ENCODE results near the gene CSF3. TPM values are rescaled to one million over a fixed set of nuclear protein-coding genes. Genes with fewer than 3 reads are reported as not detected.

CSF3 gene
- total and polyA plus RNA-seq, 4 donors, result not detected

GRCh38 chr17:39975801-39976200, 39.4 kb upstream of the CSF3 start:
- H3K9ac ChIP-seq (ENCODE audit: low read depth in 1 of 2, low read length in 2 of 2), result no peak overlapping the region
- peaks cover 0 to 6% (median 5%) of the 10 kb centered on the region in 4 donors for H3K4me1 ChIP-seq (ENCODE audit: control insufficient read depth in 4 of 4, insufficient read depth in 4 of 4, low read length in 3 of 4)
- no peak overlapping the region for H3K27ac ChIP-seq (ENCODE audit: low read depth in 1 of 2, low read length in 2 of 2)
- 78% methylated on average over 4 of the region's 4 CpGs for WGBS
- no peak for DNase-seq (ENCODE audit: low spot score)
- H3K27me3 ChIP-seq (ENCODE audit: control insufficient read depth in 4 of 4, insufficient read depth in 4 of 4, low read length in 3 of 4), result no peaks in the 10 kb centered on the region
- TF ChIP-seq REST (IDR thresholded peaks at IDR 0.05), result no peak
- no peak for TF ChIP-seq FOXA1 (IDR thresholded peaks at IDR 0.05)
- TF ChIP-seq RAD21 (IDR thresholded peaks at IDR 0.05), result no peak
- no peak for TF ChIP-seq NR2F2 (IDR thresholded peaks at IDR 0.05)
- no peaks in the 10 kb centered on the region for H3K9me3 ChIP-seq (ENCODE audit: control insufficient read depth in 4 of 4, low read length in 3 of 4)
- H3K4me3 ChIP-seq (ENCODE audit: low read depth in 1 of 3, low read length in 3 of 3), result no peak overlapping the region
- H3K36me3 ChIP-seq (ENCODE audit: control insufficient read depth in 4 of 4, insufficient read depth in 3 of 4, low read depth in 1 of 4, low read length in 3 of 4), result no peaks in the 10 kb centered on the region

GRCh38 chr17:39979016-39979670, 36.1 kb upstream of the CSF3 start:
- Histone ChIP-seq H3K9me3 (ENCODE audit: control insufficient read depth in 4 of 4, low read length in 3 of 4) (no peaks in the 10 kb centered on the region), H3K27ac (ENCODE audit: low read depth in 1 of 2, low read length in 2 of 2) (no peak overlapping the region), H3K27me3 (ENCODE audit: control insufficient read depth in 4 of 4, insufficient read depth in 4 of 4, low read length in 3 of 4) (no peaks in the 10 kb centered on the region), H3K4me3 (ENCODE audit: low read depth in 1 of 3, low read length in 3 of 3) (no peak overlapping the region), H3K36me3 (ENCODE audit: control insufficient read depth in 4 of 4, insufficient read depth in 3 of 4, low read depth in 1 of 4, low read length in 3 of 4) (peaks cover 0 to 1% (median under 1%) of the 10 kb centered on the region in 4 donors), H3K4me1 (ENCODE audit: control insufficient read depth in 4 of 4, insufficient read depth in 4 of 4, low read length in 3 of 4) (peaks cover 0 to 23% (median 20%) of the 10 kb centered on the region in 4 donors), H3K9ac (ENCODE audit: low read depth in 1 of 2, low read length in 2 of 2) (no peak overlapping the region)
- DNase-seq (ENCODE audit: low spot score), result no peak
- WGBS, result 83% methylated on average over 5 of the region's 5 CpGs
- no peak for TF ChIP-seq CTCF (IDR thresholded peaks at IDR 0.05; ENCODE audit: low read depth, low read length, missing input control)
- no peak for TF ChIP-seq RAD21 (IDR thresholded peaks at IDR 0.05)
- TF ChIP-seq ATF3 (IDR thresholded peaks at IDR 0.05), result no peak

GRCh38 chr17:39979893-39980350, 35.3 kb upstream of the CSF3 start:
- no peaks in the 10 kb centered on the region for H3K27me3 ChIP-seq (ENCODE audit: control insufficient read depth in 4 of 4, insufficient read depth in 4 of 4, low read length in 3 of 4)
- H3K9ac ChIP-seq (ENCODE audit: low read depth in 1 of 2, low read length in 2 of 2), result peak overlapping the region; percentile 67 to 75
- no peaks in the 10 kb centered on the region for H3K9me3 ChIP-seq (ENCODE audit: control insufficient read depth in 4 of 4, low read length in 3 of 4)
- TF ChIP-seq MAX (IDR thresholded peaks at IDR 0.05) (no peak), CTCF (IDR thresholded peaks at IDR 0.05; ENCODE audit: low read depth, low read length, missing input control) (no peak), ATF3 (IDR thresholded peaks at IDR 0.05) (no peak), JUND (IDR thresholded peaks at IDR 0.05) (no peak), SP1 (IDR thresholded peaks at IDR 0.05) (no peak), REST (IDR thresholded peaks at IDR 0.05) (no peak), RAD21 (IDR thresholded peaks at IDR 0.05) (no peak), NR2F2 (IDR thresholded peaks at IDR 0.05) (no peak)
- no peak for DNase-seq (ENCODE audit: low spot score)
- H3K4me3 ChIP-seq (ENCODE audit: low read depth in 1 of 3, low read length in 3 of 3), result peak overlapping the region; percentile 55 to 62 (median 59)
- WGBS, result 2% methylated on average over 10 of the region's 10 CpGs
- peaks cover 0 to 23% (median 20%) of the 10 kb centered on the region in 4 donors for H3K4me1 ChIP-seq (ENCODE audit: control insufficient read depth in 4 of 4, insufficient read depth in 4 of 4, low read length in 3 of 4)
- peaks cover 6 to 9% (median 7%) of the 10 kb centered on the region in 4 donors for H3K36me3 ChIP-seq (ENCODE audit: control insufficient read depth in 4 of 4, insufficient read depth in 3 of 4, low read depth in 1 of 4, low read length in 3 of 4)
- peak overlapping the region; percentile 51 to 86 for H3K27ac ChIP-seq (ENCODE audit: low read depth in 1 of 2, low read length in 2 of 2)

All from liver (tissue), 9 donors.